GM19395 (cell line): Measurements from ENCODE around the gene ACTR10.

Source experiments
- ATAC-seq: cut with Tn5 transposase; IDR thresholded peaks from one replicate; pipeline ENCODE4 v1.9.1; 2021; ENCODE audit warnings: mild to moderate bottlenecking, moderate library complexity; ENCODE audit not compliant: unreplicated experiment

The ACTR10 gene

DNA sequence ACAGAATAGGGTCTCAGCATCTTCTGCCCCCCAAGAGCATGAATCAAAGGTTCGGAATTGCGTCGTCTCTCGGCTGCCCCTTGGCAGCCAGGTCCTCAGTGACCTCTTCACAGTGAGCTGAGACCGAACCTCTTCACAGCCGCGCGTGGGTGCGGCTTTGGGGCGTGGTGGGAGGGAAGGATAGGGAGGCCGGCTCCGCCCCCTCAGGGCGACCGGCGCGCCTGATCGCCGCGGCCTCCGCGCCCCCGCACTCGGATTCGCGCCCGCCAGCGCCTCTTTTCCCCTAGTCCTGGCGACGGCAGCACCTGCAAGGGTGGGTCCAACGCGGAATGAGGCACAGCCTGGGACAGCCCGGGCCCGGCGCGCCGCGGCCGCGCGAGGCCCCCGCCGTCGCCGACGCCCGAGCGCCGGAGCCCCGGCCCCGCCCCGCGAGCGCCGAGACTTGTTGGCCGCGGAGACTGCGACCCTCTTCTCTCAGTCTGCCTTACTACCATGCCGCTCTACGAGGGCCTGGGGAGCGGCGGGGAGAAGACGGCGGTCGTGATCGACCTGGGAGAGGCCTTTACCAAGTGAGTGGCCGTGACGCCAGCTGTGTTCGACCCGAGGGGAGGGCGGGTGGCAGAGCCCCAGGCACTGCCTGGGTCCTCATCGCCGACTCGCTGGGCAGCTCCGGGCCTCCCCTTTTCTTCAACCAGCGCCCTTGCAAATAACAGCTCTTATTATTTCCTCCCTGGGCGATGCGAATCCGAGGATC lies at the start of gene ACTR10:
Gene ACTR10, plus strand, starts transcription at position 424 of the 754 bp plus-strand sequence. Its CDS starts 69 bp downstream, at position 493.
- peak; percentile 93 for ATAC-seq

DNA sequence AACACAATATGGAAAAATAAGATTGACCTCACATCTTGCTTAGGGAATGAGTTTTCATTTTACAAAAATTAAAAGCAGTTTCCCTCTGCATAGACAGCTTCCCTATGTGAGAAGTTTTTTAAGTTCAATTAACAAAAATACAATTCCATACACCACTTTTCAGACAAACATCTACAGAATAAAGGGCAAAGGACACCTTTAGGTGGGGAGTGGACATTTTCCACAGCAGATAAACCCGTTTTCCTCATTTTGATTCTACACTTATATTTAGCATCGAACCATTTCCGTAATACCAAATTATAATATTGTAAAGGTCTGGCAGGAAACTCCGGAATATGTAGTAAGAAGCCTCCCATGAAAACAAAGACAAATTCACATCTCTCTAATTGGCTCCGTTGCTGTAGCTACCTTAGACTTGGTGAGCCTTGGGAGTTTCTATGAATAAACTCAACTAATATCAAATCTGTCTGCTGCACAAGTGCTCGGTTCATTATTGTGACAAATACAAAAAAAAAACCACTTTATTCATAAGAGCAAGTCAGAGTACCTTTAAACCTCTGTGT lies 49.6 kb upstream of the ACTR10 start:
- no peak for ATAC-seq

DNA sequence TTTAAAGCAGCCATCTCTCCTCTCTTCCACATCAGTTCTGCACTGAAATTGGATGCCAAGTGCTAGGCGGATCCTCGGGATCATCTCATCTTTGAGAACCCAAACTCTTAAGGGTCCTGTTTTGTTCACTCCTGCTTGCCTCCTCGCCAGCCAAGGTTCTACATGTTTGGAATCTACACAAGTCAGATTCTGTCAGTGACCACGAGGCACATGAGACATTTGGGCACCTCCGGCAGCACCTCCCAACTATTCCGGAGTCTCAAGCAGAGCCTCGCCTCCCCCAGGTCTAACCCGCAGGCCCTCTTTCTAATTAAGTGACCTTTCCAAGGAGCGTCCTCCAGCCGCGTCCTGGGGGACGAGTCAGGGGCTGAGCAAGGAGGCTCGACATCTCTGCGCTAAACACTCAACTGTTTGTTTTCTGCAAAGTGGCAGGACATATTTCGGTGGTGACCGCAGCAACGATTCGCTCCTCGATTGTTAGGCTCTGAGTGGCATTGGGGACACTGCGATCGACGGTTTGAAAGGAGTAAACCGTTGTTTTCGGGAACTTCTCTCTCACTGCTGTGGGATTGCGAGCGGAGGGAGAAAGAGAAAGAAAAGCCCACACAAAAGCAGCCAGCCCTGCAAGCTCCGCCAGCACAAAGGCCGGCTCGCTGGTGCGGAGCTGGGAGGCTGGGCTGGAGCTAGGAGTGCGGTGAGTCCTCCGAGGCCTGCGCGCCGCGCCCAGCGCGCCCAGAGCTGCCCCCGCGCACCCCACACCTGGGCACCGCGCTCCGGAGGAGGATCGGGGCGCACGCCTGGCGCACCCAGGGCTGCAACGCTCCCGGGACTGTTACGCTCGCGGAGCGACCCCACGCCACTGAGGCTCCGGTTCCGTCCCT lies 48.6 kb upstream of the ACTR10 start:
- peak; percentile 36 for ATAC-seq

DNA sequence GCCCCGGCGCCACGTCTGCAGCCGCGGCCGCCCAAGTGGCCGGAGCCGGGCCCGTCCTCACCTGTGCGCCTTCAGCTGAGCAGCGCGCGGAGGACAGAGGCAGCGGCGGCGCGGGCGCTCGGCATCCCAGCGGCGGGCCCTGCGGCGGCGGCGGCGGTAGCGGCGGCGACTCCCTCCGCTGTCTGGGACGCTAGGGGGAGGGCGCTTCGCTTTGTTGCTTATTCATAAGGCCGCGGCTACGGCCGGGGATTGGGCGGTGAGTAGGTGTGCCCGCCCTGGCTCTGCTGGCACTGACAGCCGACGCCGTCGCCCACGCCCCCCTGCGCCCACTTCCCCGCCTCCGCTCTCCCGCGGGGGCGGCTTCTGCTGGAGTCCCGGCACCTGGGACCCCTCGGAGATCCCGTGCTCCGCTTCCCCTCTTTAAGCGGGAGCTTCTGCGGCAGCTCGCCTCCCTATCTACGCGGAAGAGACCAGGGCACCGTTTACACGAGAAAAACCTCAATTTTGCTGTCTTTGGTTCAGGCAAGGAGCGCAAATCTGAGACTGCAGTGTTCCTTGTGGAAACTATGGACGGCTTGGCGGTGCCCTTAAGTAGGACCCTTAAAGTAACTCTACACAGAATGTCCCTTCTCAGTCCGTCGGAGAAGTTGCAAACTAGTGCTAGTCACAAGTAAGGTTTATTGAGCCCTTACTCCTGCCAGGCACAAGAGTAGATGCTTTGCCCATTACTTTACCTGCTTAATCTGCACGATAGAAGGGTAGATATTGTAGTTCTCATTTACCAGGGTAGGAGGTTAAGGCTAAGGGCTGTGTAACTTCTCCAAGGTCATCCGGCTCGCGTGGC lies 47.7 kb upstream of the ACTR10 start, which contains the start of gene ARMH4:
Gene ARMH4, minus strand, starts transcription at position 200 of the 844 bp plus-strand sequence. CDS start 12,855 bp downstream, outside the sequence.
- peak; percentile 95 for ATAC-seq

DNA sequence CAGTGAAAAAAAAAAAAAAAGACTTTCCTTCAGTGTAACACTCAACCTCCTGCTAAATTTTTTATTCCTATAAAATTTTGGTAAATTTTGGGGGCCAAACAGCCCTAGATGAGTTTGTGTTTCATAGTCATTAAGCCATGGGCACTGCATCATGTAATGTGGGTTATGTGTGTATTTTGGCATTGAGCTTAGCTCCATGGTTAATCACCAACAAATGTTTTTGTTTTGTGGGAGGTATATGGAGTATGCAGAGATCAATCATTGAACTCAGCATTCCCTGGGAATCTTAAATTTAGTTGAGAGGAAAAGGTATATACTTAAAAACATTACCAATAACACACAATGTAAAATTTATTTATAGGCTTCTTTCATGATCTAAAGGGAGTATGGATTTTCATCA lies 39.4 kb upstream of the ACTR10 start:
- ATAC-seq: no peak

DNA sequence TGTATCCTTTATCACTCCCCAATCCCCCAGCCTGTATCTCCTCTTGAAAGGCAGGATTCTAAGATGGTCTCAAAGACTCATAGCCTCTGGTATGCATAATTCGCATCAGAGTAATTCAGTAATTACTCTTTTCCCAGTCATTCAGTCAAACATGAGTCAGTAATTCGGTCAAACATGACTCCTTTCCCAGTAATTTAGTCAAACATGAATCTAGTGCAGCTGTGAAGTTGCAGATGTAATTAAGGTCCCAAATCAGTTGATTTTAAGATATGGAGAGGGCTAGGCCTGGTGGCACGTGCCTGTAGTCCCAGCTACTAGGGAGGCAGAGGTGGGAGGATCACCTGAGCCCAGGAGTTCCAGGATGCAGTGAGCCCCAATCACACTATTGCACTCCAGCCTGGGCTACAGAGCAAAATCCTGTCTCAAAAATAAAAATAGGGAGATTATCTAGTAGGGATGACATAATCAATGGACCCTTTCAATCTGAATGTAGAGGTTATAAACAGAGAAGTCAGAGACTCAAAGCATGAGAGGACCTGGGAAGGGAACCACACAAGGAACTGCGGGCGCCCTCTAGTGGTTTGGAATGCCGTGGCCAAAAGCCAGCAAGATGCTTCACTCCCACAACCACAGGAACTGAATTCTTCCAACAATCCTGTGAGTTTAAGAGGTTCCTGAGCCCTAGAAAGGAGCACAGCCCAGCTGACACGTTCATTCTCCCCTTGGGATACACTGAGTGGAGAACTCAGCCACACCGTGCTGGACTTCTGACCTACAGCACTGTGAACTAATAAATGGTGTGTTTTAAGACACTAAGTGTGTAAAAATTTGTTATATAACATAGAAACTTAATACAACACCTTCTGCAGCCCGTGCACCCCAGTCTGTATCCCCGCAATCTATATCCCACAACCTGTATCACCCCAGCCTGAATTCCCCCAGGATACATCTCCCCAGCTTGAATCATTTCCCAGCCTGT lies 33.7 kb upstream of the ACTR10 start:
- ATAC-seq: peak; percentile 74

DNA sequence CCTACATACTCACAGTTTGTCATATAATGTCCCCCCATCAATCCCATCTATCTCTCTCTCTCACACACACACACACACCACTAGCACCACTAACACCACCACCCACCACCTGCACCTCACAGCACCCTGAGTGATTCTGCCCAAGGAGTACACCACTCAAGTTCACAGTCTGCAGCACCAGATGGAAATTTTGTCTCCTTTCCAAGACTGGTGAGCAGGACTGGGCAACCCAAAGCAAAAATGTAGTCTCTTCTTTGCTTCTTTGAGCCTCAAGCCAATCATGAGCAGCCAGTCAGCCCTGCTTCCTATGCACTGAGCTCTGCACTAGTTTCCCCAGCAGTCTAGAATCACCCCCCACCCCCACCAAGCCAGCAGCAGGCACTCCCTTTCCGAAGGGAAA lies 32.9 kb upstream of the ACTR10 start:
- ATAC-seq: no peak

DNA sequence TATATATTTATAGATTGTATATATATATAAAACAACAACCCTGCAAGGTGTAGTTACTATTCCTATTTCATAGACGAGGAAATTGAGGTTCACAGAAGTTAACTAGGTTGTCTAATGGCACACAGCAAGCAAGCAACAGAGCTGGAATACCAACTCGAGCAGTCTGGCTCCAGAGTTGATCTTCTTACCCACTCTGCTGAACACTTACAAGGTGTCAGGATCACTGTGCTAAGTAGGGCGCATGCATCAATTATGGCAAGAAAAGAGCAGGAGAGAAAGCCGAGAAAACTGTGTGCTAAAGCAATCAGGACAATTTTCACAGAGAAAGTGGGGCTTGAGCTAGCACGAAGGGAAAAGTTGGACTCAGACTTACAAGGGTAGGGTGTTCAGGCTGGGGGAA lies 32.1 kb upstream of the ACTR10 start:
- ATAC-seq: no peak

DNA sequence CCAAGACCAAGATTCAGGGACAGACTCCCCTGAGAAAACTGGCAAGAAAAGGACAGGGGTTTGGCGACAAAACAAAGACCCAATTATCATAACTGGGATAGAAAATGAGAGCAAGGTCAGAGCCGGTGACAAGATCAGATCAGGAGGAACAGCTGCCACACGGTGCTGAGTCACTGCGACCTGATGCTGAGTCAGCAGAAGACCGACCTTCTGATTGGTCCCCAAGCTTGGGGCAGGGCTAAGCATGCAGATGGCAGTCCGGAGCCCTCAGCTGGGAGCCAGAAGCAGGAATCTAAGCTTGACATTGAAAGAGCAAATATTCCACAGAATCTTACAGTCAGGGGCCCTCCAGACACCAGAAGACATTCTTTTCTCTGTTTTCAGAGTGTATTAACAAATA lies 28.9 kb upstream of the ACTR10 start:
- peak; percentile 76 for ATAC-seq

DNA sequence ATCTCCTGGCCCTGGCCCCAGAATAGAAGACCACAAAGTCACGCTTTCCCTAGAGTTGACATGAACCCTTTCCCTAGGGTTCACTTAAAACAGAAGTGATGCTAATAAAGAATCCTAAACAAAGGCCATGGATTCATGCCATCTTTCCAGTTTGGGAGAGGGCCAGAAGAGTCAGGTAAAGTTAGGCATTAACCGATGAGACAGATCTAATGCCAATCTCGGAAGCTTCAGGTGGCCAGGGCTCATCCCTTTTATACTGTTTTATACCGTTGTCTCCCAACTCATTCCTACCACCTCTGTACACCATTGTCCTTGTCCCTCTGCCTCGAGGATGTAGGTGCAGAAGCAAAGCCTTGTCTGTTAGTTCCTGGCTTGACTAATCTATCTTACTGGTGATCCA lies 22.8 kb upstream of the ACTR10 start:
- ATAC-seq: no peak

DNA sequence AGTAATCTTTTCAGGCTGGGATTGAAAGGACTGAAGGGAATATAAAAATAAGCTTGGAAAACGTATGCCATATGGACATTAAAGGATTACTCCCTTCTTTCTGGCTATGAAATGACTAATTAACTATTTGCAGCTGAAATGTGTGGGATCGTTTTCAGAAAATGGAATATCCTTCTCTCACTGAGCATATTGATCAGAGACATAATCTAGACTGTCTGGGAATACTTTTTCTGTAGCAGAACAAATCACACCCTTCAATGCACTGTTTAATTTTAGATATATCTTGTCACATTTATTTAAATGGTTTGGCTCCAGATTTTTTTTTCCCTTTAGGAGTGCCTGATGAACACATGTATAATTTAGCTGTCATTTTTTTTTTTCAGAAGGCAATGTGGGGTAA lies 10.8 kb upstream of the ACTR10 start:
- no peak for ATAC-seq

DNA sequence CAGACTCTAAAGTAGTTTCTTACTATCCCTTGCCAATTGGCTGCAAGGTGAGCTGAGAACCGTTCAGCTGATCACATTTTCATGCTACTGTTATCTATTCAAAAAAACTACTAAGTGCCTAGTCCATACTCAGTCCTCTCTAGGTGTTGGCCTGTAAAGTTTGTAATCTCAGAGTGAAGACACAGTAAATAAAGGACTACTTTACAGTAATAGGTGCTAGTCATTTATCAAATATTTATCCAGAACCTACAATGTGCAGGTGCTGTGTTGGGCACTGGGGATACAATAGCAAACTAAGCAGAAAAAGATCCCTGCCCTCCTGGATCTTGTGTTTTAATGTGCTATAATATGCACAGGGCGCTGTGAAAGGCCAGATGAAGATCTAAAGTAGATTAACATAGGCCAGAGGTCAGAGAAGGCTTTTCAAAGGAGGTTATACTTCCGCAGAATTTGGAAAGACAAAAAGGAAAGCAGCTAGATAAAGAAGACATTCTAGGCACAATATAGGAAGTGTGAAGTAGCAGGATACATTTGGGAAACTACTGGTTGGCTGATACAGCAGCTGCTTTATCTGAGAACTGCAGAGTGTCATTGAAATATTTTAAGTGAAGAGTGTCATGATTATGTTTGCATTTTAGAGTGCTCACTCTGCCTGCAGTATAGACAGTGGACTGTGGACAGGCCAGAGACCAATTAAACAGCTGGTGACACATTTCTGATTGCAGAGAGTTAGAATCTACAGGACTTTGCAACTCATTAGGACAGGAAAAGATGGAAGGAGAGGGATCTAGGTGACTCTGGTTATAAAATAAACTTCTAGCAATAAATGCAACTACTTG lies 8.0 kb upstream of the ACTR10 start:
- ATAC-seq: no peak

DNA sequence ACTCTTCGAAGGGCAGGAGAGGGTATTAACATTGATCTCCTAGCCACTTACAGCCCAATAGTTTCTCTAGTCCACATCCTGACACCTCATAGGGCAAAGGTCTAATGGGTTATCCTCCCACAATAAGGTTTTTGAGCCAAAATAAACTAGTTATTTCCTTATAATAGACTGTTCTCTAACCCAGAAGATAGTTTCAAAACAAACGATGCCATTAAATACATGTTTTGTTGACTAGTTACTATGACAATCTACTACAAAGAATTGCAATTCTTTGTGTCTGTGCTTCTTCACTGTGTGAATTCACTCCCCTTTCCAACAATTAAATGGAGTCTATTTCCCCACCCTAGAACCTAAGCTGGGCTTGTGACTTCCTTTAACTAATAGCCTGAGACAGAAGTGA lies 6.4 kb upstream of the ACTR10 start:
- ATAC-seq: no peak

DNA sequence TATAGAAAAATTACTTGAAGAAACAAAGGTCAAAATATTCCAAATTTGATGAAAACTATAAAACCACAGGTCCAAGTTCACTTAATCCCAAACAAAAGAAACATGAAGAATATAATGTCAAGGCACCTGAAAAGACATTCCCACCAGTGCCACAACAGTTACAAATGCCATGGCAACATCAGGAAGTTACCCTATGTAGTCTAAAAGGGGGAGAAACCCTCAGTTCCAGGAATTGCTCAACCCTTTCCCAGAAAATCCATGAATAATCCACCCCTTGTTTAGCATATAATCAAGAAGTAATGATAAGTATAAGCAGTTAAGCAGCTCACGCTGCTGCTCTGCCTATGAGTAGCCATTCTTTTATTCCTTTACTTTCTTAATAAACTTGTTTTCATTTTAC lies 3.8 kb upstream of the ACTR10 start:
- no peak for ATAC-seq

DNA sequence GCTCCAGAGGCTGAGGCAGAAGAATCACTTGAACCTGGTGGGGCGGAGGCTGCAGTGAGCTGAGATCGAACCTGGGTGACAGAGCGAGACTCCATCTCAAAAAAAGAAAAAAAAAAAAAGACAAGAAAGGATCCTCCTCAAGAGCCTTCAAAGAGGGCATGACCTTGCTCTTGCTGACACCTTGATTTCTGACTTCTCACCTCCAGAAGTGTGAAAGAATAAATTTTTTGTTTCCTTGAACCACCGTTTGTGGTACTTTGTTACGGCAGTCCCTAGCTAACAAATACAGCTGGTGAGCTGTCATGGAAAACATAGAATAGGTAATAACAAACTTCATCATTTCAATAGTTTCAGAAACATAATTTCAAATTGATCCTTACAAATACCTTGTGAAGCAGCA lies 1.9 kb upstream of the ACTR10 start:
- no peak for ATAC-seq

DNA sequence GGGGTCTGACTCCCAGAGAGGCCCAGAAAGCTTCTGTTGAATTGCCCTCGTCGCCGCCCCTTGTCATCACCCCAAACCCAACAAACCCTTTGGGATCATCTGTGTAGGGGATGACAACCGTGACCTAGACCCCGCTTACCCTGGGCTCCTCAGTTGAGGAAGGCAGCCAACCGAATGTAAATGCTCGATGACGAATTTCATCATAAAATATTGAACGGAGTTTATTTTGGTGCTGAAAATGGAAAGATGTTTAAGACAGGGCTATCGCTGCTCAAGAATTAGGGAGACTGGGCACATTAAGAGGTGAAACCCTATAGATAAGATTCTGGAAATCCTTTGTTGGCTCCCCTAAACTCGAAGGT lies 512 bp downstream of the ACTR10 start:
- ATAC-seq: peak; percentile 18

DNA sequence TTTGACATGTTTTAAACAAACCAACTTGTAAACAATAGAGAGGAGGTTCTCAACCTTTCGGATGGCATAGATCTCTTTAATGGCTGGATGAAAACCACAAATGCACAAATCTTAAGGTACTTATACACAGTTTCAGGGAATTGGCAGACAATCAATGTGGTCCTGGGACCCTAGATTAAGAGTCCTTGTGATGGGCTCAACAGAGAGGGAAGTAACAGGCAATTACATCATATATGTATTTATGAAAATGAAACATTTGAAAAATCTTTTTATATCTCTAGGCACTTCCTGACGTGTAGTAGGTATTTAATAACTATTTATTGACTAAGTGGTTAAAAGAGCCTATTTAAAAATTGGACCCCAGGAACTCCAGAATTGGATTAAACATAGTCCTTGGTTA lies 897 bp downstream of the ACTR10 start:
- no peak for ATAC-seq

DNA sequence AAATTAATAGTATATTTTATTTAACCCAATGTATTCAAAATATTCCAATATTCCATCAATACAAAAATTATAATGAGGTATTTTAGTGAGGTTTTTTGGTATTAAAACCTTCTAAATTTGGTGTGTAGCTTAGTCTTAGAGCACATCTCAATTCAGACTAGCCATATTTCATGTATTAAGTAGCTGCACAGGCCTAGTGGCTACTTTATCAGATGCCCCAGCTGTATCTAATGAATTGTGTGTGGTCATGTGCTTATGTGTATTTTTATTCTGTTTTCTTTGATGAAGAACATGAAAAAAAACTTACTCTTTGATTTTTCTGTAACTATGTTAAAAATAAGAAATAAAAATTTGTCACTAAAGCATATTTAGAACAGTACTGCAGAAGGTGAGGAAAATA lies 13.2 kb downstream of the ACTR10 start:
- ATAC-seq: no peak
